A549 (cell line): ENCODE measurements around the gene CFAP73. TPM values are rescaled to one million over a fixed set of nuclear protein-coding genes. Genes with fewer than 3 reads are reported as not detected.

Source experiments
- ATAC-seq, 2 experiments: fragments of 200-7000 bp in 1 of 2; fragments of >200 bp in 1 of 2; cut with Nextera tagmentation in 1 of 2; cut with Tn5 transposase in 1 of 2; 3 replicates each; pipeline versions ENCODE4 v1.8.0 to v1.9.1; 2018 to 2020; ENCODE audit warnings: mild to moderate bottlenecking in 1 of 2, moderate library complexity in 1 of 2
- CTCF ChIA-PET: fragments of 300-600 bp; sonication (Branson Sonifier 250); formaldehyde crosslinking; extraction: SDS; loops from one replicate; lab custom pipeline; 2021; ENCODE audit warnings: antibody characterized with exemption, inconsistent platforms; lab: Yijun Ruan, JAX
- POLR2A ChIA-PET: fragments of 350-600 bp; formaldehyde crosslinking; extraction: SDS; loops from one replicate; lab custom pipeline; 2021; ENCODE audit warnings: antibody characterized with exemption, inconsistent platforms; lab: Yijun Ruan, JAX
- DNase-seq, 2 experiments: peaks; one replicate each; pipeline versions ENCODE4 v3.0.0 to v3.0.0-alpha.2; 2011 to 2016; ENCODE audit warnings: low read depth in 1 of 2, low spot score in 1 of 2
- FAIRE-seq: peaks from 2 replicates; lab custom pipeline; 2011; peaks lifted over from hg19 to GRCh38; lab: Jason Lieb, UNC
- H3K27ac ChIP-seq, 2 experiments: fragments of >200 bp; sonication (Bioruptor Twin); formaldehyde crosslinking; 3 replicates each; pipeline ENCODE4 v1.5.1; 2016 to 2017
- H3K4me1 ChIP-seq: fragments of >200 bp; sonication (Bioruptor Twin); formaldehyde crosslinking; 3 replicates; pipeline ENCODE4 v1.6.1; 2016
- H3K4me2 ChIP-seq: fragments of >200 bp; sonication (Bioruptor Twin); formaldehyde crosslinking; 3 replicates; pipeline ENCODE4 v1.6.1; 2016
- H3K4me3 ChIP-seq: fragments of >200 bp; sonication (Bioruptor Twin); formaldehyde crosslinking; 3 replicates; pipeline ENCODE4 v1.5.1; 2016
- H3K9me3 ChIP-seq: fragments of >200 bp; sonication (Bioruptor Twin); formaldehyde crosslinking; 3 replicates; pipeline ENCODE4 v1.6.1; 2016
- CBX2 ChIP-seq: fragments of 200-600 bp; sonication (generic); IDR thresholded peaks from 2 replicates; pipeline ENCODE4 v1.6.1; 2016; ENCODE audit warnings: low read depth, mild to moderate bottlenecking, borderline replicate concordance
- CBX8 ChIP-seq: fragments of 200-600 bp; sonication (generic); IDR thresholded peaks from 2 replicates; pipeline ENCODE4 v1.6.1; 2016
- CTCF ChIP-seq: fragments of >200 bp; sonication (Bioruptor Twin); formaldehyde crosslinking; IDR thresholded peaks from 3 replicates; pipeline ENCODE4 v1.5.1; 2016
- HES2 ChIP-seq: fragments of >200 bp; sonication (Bioruptor Twin); formaldehyde crosslinking; IDR thresholded peaks from 2 replicates; pipeline ENCODE4 v1.6.1; 2016
- HEYL ChIP-seq: fragments of 250-450 bp; sonication (Bioruptor Pico); IDR thresholded peaks from 2 replicates; pipeline ENCODE4 v1.8.0; 2021; ENCODE audit warnings: mild to moderate bottlenecking, moderate library complexity
- HOXB13 ChIP-seq: fragments of 250-450 bp; sonication (Bioruptor Pico); IDR thresholded peaks from 2 replicates; pipeline ENCODE4 v1.5.0; 2020; ENCODE audit warnings: low read depth, mild to moderate bottlenecking, moderate library complexity
- HOXB5 ChIP-seq: fragments of 250-450 bp; sonication (Bioruptor Pico); IDR thresholded peaks from 2 replicates; pipeline ENCODE4 v1.5.0; 2020; ENCODE audit warnings: mild to moderate bottlenecking, moderate library complexity
- JUNB ChIP-seq: fragments of >200 bp; sonication (Bioruptor Twin); formaldehyde crosslinking; IDR thresholded peaks from 2 replicates; pipeline ENCODE4 v1.6.1; 2016
- KDM5A ChIP-seq: fragments of 200-600 bp; sonication (generic); IDR thresholded peaks from 2 replicates; pipeline ENCODE4 v1.6.1; 2016; ENCODE audit warnings: antibody characterized with exemption, mild to moderate bottlenecking
- MAZ ChIP-seq: fragments of 150-350 bp; IDR thresholded peaks from 2 replicates; pipeline ENCODE4 v1.6.1; 2014; ENCODE audit warnings: antibody characterized with exemption, low read depth, low read length, borderline replicate concordance
- PBX3 ChIP-seq: IDR thresholded peaks from 2 replicates; pipeline ENCODE4 v1.6.1; 2012
- RARB ChIP-seq: fragments of 250-450 bp; sonication (Bioruptor Pico); IDR thresholded peaks from 2 replicates; pipeline ENCODE4 v1.8.0; 2021; ENCODE audit warnings: mild to moderate bottlenecking, moderate library complexity
- TP53 ChIP-seq: fragments of 250-450 bp; sonication (Bioruptor Pico); IDR thresholded peaks from 2 replicates; pipeline ENCODE4 v1.5.0; 2021; ENCODE audit warnings: mild to moderate bottlenecking, moderate library complexity
- ZFP36 ChIP-seq: fragments of 450-650 bp; IDR thresholded peaks from 2 replicates; pipeline ENCODE4 v1.6.1; 2014; ENCODE audit warnings: borderline replicate concordance; ENCODE audit not compliant: partially characterized antibody
- WGBS: methylation state at CpG from one replicate; pipeline ENCODE4 v1.1.6; 2017; ENCODE audit errors: missing lambda C conversion rate; 5-methylcytosine and 5-hydroxymethylcytosine counted together
- polyA plus RNA-seq, 4 experiments: library from polyadenylated mRNA; depleted of rRNA in 3 of 4; stranded (reverse); fragments of >200 nt; fragmentation: RNase III in 1 of 4; extraction: RNeasy Plus Mini Kit Qiagen cat#74134 plus additional on column Dnase treatment in 1 of 4; gene quantifications; 2 replicates in 3 of 4; 3 replicates in 1 of 4; pipeline ENCODE4 v1.2.3, GENCODE V29; 2011 to 2017
- TF ChIP-seq, protein P1 (sequence below): fragments of 250-450 bp; sonication (Bioruptor Pico); IDR thresholded peaks from 2 replicates; pipeline ENCODE4 v1.5.0; 2021; ENCODE audit warnings: mild to moderate bottlenecking, moderate library complexity, borderline replicate concordance
- TF ChIP-seq, protein P2 (sequence below): fragments of 150-350 bp; IDR thresholded peaks from 2 replicates; pipeline ENCODE4 v1.6.1; 2014; ENCODE audit warnings: low read depth, mild to moderate bottlenecking, low read length

The CFAP73 gene
- polyA plus RNA-seq, 2 of the 4 experiments (the other 2 are of a cell fraction) = 0.05 TPM; not detected in 1

GRCh38 chr12:113183030-113183589 lies 33.6 kb downstream of the CFAP73 start:
- H3K9me3 ChIP-seq = no peaks in the 10 kb centered on the region
- CTCF ChIA-PET = interaction anchor here (1.0 to 3.7 kb wide), 3 partner anchors 9 to 135 kb away, joined by 3 to 20 read pairs (median 3); no protein-coding TSS in a partner anchor
- H3K27ac ChIP-seq = 0 out of 6 replicates have a peak overlapping the region, but pooled peaks of 1 of the 2 experiments have one; percentile 4
- TF ChIP-seq JUNB (no peak), PBX3 (no peak), CBX2 (no peak), MAZ (no peak), CBX8 (no peak), HEYL (CRISPR knock-in tag) (no peak), HOXB5 (no peak), ZFP36 (no peak), CTCF (no peak), HOXB13 (CRISPR knock-in tag) (no peak), HES2 (no peak), TP53 (CRISPR knock-in tag) (no peak)
- TF ChIP-seq, protein P1, sequence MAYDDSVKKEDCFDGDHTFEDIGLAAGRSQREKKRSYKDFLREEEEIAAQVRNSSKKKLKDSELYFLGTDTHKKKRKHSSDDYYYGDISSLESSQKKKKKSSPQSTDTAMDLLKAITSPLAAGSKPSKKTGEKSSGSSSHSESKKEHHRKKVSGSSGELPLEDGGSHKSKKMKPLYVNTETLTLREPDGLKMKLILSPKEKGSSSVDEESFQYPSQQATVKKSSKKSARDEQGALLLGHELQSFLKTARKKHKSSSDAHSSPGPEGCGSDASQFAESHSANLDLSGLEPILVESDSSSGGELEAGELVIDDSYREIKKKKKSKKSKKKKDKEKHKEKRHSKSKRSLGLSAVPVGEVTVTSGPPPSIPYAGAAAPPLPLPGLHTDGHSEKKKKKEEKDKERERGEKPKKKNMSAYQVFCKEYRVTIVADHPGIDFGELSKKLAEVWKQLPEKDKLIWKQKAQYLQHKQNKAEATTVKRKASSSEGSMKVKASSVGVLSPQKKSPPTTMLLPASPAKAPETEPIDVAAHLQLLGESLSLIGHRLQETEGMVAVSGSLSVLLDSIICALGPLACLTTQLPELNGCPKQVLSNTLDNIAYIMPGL (CRISPR knock-in tag) = no peak
- TF ChIP-seq, protein P2, sequence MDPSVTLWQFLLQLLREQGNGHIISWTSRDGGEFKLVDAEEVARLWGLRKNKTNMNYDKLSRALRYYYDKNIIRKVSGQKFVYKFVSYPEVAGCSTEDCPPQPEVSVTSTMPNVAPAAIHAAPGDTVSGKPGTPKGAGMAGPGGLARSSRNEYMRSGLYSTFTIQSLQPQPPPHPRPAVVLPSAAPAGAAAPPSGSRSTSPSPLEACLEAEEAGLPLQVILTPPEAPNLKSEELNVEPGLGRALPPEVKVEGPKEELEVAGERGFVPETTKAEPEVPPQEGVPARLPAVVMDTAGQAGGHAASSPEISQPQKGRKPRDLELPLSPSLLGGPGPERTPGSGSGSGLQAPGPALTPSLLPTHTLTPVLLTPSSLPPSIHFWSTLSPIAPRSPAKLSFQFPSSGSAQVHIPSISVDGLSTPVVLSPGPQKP = no peak
- no peak overlapping the region for H3K4me3 ChIP-seq
- FAIRE-seq (no peak), ATAC-seq (no peak), DNase-seq (no peak)
- 93% methylated on average over 11 of the region's 11 CpGs for WGBS
- peak overlapping the region; percentile 78 for H3K4me2 ChIP-seq
- H3K4me1 ChIP-seq = peaks cover 20% of the 10 kb centered on the region
- POLR2A ChIA-PET = no interaction called here

- peaks cover 20% of the 10 kb centered on the region for H3K4me1 ChIP-seq
- no peaks in the 10 kb centered on the region for H3K9me3 ChIP-seq
- peak; percentile 66 to 81 for ATAC-seq
- no peak for TF ChIP-seq RARB (CRISPR knock-in tag)
- TF ChIP-seq KDM5A = no peak
- H3K27ac ChIP-seq = peak overlapping the region; percentile 96 to 98
- WGBS = 15% methylated on average over 26 of the region's 26 CpGs
- CTCF ChIA-PET = interaction anchor here (0.8 to 3.7 kb wide), 4 partner anchors 10 to 136 kb away, joined by 3 to 20 read pairs (median 4); no protein-coding TSS in a partner anchor
- no peak for DNase-seq
- peak overlapping the region; percentile 89 for H3K4me3 ChIP-seq
- peak overlapping the region; percentile 78 for H3K4me2 ChIP-seq
- POLR2A ChIA-PET = interaction anchor here (0.7 to 2.4 kb wide), 4 partner anchors 10 to 238 kb away, joined by 3 to 12 read pairs (median 9); partner anchors contain the start of genes SDSL and TPCN1
- FAIRE-seq = no peak
These were observed 34.8 kb downstream of the CFAP73 start for GRCh38 chr12:113184098-113184899.
